GM12878 (cell line): ENCODE data around the gene LARGE1. TPM values are rescaled to one million over a fixed set of nuclear protein-coding genes. Genes with fewer than 3 reads are reported as not detected.

Experiments used
- ATAC-seq: fragments of 200-7000 bp; cut with Tn5 transposase; 3 replicates; pipeline ENCODE4 v1.9.1; 2020; ENCODE audit warnings: mild to moderate bottlenecking, moderate library complexity
- BruUV-seq: library from RNA; stranded (reverse); fragments of 400-500 nt; replicated peaks from 2 replicates; lab custom pipeline; 2021; lab: Mats Ljungman, UMichigan
- CTCF ChIA-PET: fragments of 300-600 bp; sonication (Branson Sonifier 250); formaldehyde crosslinking; extraction: SDS; loops from one replicate; lab custom pipeline; 2021; ENCODE audit warnings: inconsistent platforms; lab: Yijun Ruan, JAX
- POLR2A ChIA-PET: fragments of 350-600 bp; formaldehyde crosslinking; extraction: SDS; loops from one replicate; lab custom pipeline; 2021; ENCODE audit warnings: inconsistent platforms; lab: Charles Lee
- RAD21 ChIA-PET: fragments of 300-600 bp; sonication (Branson Sonifier 250); formaldehyde crosslinking; loops from one replicate; lab custom pipeline; 2023; ENCODE audit warnings: antibody characterized with exemption; ENCODE audit not compliant: unreplicated experiment; lab: Charles Lee
- SMC1A ChIA-PET: fragments of 300-600 bp; sonication (Branson Sonifier 250); formaldehyde crosslinking; loops from one replicate; lab custom pipeline; 2023; ENCODE audit not compliant: unreplicated experiment, uncharacterized antibody; lab: Charles Lee
- DNase-seq: peaks from one replicate; pipeline ENCODE4 v3.0.0-alpha.2; 2011; ENCODE audit warnings: low read depth, low spot score
- FAIRE-seq: peaks from 3 replicates; lab custom pipeline; 2011; peaks lifted over from hg19 to GRCh38; lab: Jason Lieb, UNC
- H2AFZ ChIP-seq: 2 replicates; pipeline ENCODE4 v1.6.0; 2011; ENCODE audit warnings: low read depth, low read length, control low read depth; ENCODE audit not compliant: control insufficient read depth
- H3K27ac ChIP-seq: 2 replicates; pipeline ENCODE4 v1.5.1; 2011; ENCODE audit warnings: control low read depth; ENCODE audit not compliant: control insufficient read depth, insufficient read depth
- H3K27me3 ChIP-seq, 2 experiments: replicated peaks in 1 of 2; 2 replicates each; pipeline versions ENCODE4 v1.6.0 to v1.6.1; 2011; ENCODE audit warnings: low read length in 1 of 2; ENCODE audit not compliant: control insufficient read depth in 2 of 2, insufficient read depth in 2 of 2
- H3K36me3 ChIP-seq, 2 experiments: 2 replicates each; pipeline ENCODE4 v1.5.1; 2011; ENCODE audit warnings: low read length in 1 of 2; ENCODE audit not compliant: control insufficient read depth in 2 of 2, insufficient read depth in 2 of 2
- H3K4me1 ChIP-seq: 2 replicates; pipeline ENCODE4 v1.6.1; 2011; ENCODE audit warnings: mild to moderate bottlenecking, low read length, moderate library complexity, mixed read lengths; ENCODE audit not compliant: control insufficient read depth, insufficient read depth
- H3K4me2 ChIP-seq: 2 replicates; pipeline ENCODE4 v1.6.0; 2011; ENCODE audit warnings: control low read depth; ENCODE audit not compliant: control insufficient read depth, insufficient read depth
- H3K4me3 ChIP-seq: fragments of 200-600 bp; sonication (generic); 2 replicates; pipeline ENCODE4 v1.5.1; 2016
- H3K79me2 ChIP-seq: 2 replicates; pipeline ENCODE4 v1.6.0; 2011; ENCODE audit warnings: low read length; ENCODE audit not compliant: control insufficient read depth, insufficient read depth
- H3K9ac ChIP-seq: 2 replicates; pipeline ENCODE4 v1.8.0; 2011; ENCODE audit warnings: low read length, control low read depth, mixed read lengths; ENCODE audit not compliant: control insufficient read depth, insufficient read depth
- H3K9me3 ChIP-seq: replicated peaks from 3 replicates; pipeline ENCODE4 v1.5.1; 2011; ENCODE audit warnings: mild to moderate bottlenecking, low read length; ENCODE audit not compliant: control insufficient read depth, insufficient read depth
- H4K20me1 ChIP-seq: 2 replicates; pipeline ENCODE4 v1.6.0; 2011; ENCODE audit not compliant: control insufficient read depth, insufficient read depth
- CEBPB ChIP-seq, 2 experiments: fragments of 150-350 bp in 1 of 2; IDR thresholded peaks; 2 replicates each; pipeline ENCODE4 v1.6.1; 2012 to 2014; ENCODE audit warnings: low read depth in 2 of 2, low read length in 2 of 2, borderline replicate concordance in 1 of 2, inconsistent platforms in 1 of 2
- CHD2 ChIP-seq: IDR thresholded peaks from 2 replicates; pipeline ENCODE4 v1.6.1; 2011; ENCODE audit warnings: low read depth, low read length, improper control_type of control experiment, borderline replicate concordance
- KAT2A ChIP-seq: conservative IDR thresholded peaks from 2 replicates; pipeline ENCODE4 v1.6.1; 2011; ENCODE audit warnings: low read depth, low read length; ENCODE audit not compliant: control insufficient read depth
- MTA3 ChIP-seq: IDR thresholded peaks from 2 replicates; pipeline ENCODE4 v1.6.1; 2012; ENCODE audit warnings: low read length, inconsistent platforms, borderline replicate concordance
- PAX8 ChIP-seq: fragments of 450-650 bp; IDR thresholded peaks from 2 replicates; pipeline ENCODE4 v1.6.1; 2017; ENCODE audit warnings: mild to moderate bottlenecking, moderate library complexity
- ZNF384 ChIP-seq: IDR thresholded peaks from 2 replicates; pipeline ENCODE4 v1.6.1; 2012; ENCODE audit warnings: low read depth, mild to moderate bottlenecking, low read length, improper control_type of control experiment, borderline replicate concordance
- WGBS: methylation state at CpG from one replicate; pipeline ENCODE4 v1.1.6; 2016; ENCODE audit warnings: low lambda C conversion rate; ENCODE audit not compliant: insufficient replicate concordance, insufficient coverage; ENCODE audit errors: missing lambda C conversion rate; 5-methylcytosine and 5-hydroxymethylcytosine counted together
- in situ Hi-C: fragments of 300-500 bp; cut with MboI; formaldehyde crosslinking; loops from 9 replicates; pipeline ENCODE4 v1.14.3; 2018; ENCODE audit warnings: mixed read lengths
- intact Hi-C: fragments of 100-400 bp; cut with micrococcal nuclease; formaldehyde crosslinking; loops from one replicate; pipeline ENCODE4 v1.14.2; 2022; ENCODE audit not compliant: unreplicated experiment
- polyA plus RNA-seq, 11 experiments: library from polyadenylated mRNA; depleted of rRNA in 4 of 11; unstranded in 6 of 11; stranded (reverse) in 5 of 11; fragments of >200 nt; fragmentation: Nextera tagmentation in 4 of 11; fragmentation: Illumina TruSeq in 1 of 11; extraction: Ambion mirVana in 4 of 11; extraction: Trizol in 1 of 11; gene quantifications; 1 replicate in 1 of 11; 2 replicates in 10 of 11; pipeline versions ENCODE4 v1.2.1 to v1.2.3, GENCODE V29; 2011 to 2016; ENCODE audit warnings: inconsistent platforms in 2 of 11, missing spikeins in 2 of 11, low read depth in 1 of 11
- total RNA-seq, 4 experiments: library from RNA; depleted of rRNA in 3 of 4; stranded (reverse); fragments of >200 nt in 3 of 4; fragmentation: Illumina TruSeq in 1 of 4; extraction: Trizol in 1 of 4; gene quantifications; 2 replicates each; pipeline versions ENCODE4 v1.2.1 to v1.2.3, GENCODE V29; 2013 to 2021
- TF ChIP-seq, protein P1 (sequence below): IDR thresholded peaks from 2 replicates; pipeline ENCODE4 v1.6.1; 2011; ENCODE audit warnings: low read depth, mild to moderate bottlenecking, low read length, moderate library complexity, borderline replicate concordance; ENCODE audit errors: extremely low read depth
- TF ChIP-seq, protein P2 (sequence below): IDR thresholded peaks from 2 replicates; pipeline ENCODE4 v1.6.1; 2011; ENCODE audit warnings: borderline replicate concordance, low read depth, mild to moderate bottlenecking, moderate library complexity, mixed read lengths, low read length; ENCODE audit not compliant: insufficient read depth; ENCODE audit errors: extremely low read length

Gene LARGE1
- total and polyA plus RNA-seq, 10 of the 15 experiments (the other 5 are each of a cell fraction or from before 2014, with no cell fraction given): 3.2 to 41.4 (median 17.3) TPM

DNA sequence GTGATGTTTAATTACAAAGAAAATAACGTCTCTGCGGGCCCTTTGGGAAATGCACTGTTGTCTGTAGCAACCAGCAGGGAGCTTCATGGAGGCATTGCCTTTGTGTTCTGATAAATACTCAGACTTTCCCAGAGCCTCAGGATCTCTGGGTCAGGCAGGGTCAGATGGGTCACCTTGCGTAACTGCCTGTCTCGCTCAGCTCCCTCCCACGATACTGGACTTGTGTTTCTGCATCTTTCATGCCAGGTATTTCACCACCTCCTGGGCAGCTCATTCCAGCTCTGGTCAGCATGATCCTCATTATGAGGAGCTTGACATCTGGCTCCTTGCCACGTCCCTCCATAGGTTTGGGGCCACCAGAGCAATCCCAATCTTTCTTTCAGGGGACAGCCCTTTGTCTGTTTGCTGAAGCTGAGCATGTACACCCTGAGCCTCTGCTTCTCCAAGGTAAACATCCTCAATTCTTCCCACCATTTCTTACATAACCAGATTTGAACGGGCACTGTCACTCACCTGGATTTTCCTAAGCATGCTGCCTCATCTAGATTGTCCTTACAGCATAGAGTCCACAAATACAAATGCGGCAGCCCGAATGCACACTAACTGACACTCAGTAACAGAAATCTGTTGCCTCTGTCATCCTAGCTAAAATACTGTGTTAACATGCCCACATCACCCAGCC lies 162.3 kb downstream of the LARGE1 start:
- ChIA-PET POLR2A (no interaction called here), SMC1A (interaction anchor here (0.9 to 2.0 kb wide), 2 partner anchors 12 to 48 kb away, joined by 3 to 5 read pairs; no protein-coding TSS in a partner anchor), CTCF (interaction anchor here (1.3 kb wide), 1 partner anchor 160 kb away, joined by 3 read pairs; no protein-coding TSS in a partner anchor), RAD21 (interaction anchor here (0.5 kb wide), 1 partner anchor 743 kb away, joined by 3 read pairs; no protein-coding TSS in a partner anchor)
- Histone ChIP-seq H3K9ac (no peak overlapping the region), H3K4me2 (no peak overlapping the region), H4K20me1 (no peaks in the 10 kb centered on the region), H3K27ac (no peak overlapping the region), H3K27me3 (no peaks in the 10 kb centered on the region), H3K4me3 (no peak overlapping the region), H3K9me3 (no peaks in the 10 kb centered on the region; the same call in 2 of the 3 replicates), H2AFZ (no peak overlapping the region), H3K79me2 (no peaks in the 10 kb centered on the region), H3K36me3 (no peaks in the 10 kb centered on the region; a peak in 1 of 4 replicates), H3K4me1 (no peaks in the 10 kb centered on the region)
- DNase-seq: no peak
- in situ Hi-C loops (no loop called here), intact Hi-C loops (no loop called here)
- no TSS peak for BruUV-seq
- ATAC-seq: no peak
- FAIRE-seq: no peak
- no peak for TF ChIP-seq CHD2
- no peak for TF ChIP-seq PAX8
- TF ChIP-seq ZNF384: no peak
- TF ChIP-seq, protein P1, sequence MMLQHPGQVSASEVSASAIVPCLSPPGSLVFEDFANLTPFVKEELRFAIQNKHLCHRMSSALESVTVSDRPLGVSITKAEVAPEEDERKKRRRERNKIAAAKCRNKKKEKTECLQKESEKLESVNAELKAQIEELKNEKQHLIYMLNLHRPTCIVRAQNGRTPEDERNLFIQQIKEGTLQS: no peak
- TF ChIP-seq, protein P2, sequence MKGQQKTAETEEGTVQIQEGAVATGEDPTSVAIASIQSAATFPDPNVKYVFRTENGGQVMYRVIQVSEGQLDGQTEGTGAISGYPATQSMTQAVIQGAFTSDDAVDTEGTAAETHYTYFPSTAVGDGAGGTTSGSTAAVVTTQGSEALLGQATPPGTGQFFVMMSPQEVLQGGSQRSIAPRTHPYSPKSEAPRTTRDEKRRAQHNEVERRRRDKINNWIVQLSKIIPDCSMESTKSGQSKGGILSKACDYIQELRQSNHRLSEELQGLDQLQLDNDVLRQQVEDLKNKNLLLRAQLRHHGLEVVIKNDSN: no peak
- TF ChIP-seq CEBPB (IDR thresholded peaks at IDR 0.05; ENCODE audit: borderline replicate concordance in 1 of 2, low read depth in 2 of 2, low read length in 2 of 2): no peak
- TF ChIP-seq KAT2A: no peak
- no peak for TF ChIP-seq MTA3
- WGBS: 79% methylated on average over 9 of the region's 9 CpGs
